CD4-positive, alpha-beta T cell treated with Interleukin-4 for 1 hour (primary cell): ENCODE data around the gene CFLAR.
"Not testable (repeated sequence)": the region's sequence is repeated elsewhere in the genome, so short reads cannot be mapped to it uniquely, and the experiment has no call there.

Experiments used
- DNase-seq, 2 donors: peaks; one replicate each; pipeline ENCODE4 v3.0.0-alpha.2; 2020 to 2022

Gene CFLAR

GRCh38 chr2:201118961-201119854, 3.2 kb downstream of the CFLAR start:
- peak; percentile 28 to 56 for DNase-seq

GRCh38 chr2:201122276-201122675, 6.3 kb downstream of the CFLAR start:
- DNase-seq: no peak

- DNase-seq: peak; percentile 46 to 77
Measured at GRCh38 chr2:201126308-201127151, 10.6 kb downstream of the CFLAR start.

GRCh38 chr2:201127152-201127511, 11.2 kb downstream of the CFLAR start:
- DNase-seq: no peak

GRCh38 chr2:201127570-201127969, 11.6 kb downstream of the CFLAR start:
- DNase-seq: peak; percentile 38 to 60

- no peak for DNase-seq
Measured at GRCh38 chr2:201128033-201128432, 12.1 kb downstream of the CFLAR start.

GRCh38 chr2:201128933-201129505, 13.1 kb downstream of the CFLAR start:
- DNase-seq: peak; percentile 59 to 70

GRCh38 chr2:201130524-201131186, 14.7 kb downstream of the CFLAR start:
- DNase-seq: peak; percentile 39 to 76

GRCh38 chr2:201132518-201132917, 16.6 kb downstream of the CFLAR start:
- DNase-seq: peak in 1 of 2 donors; percentile 41

- DNase-seq: no peak
Measured at GRCh38 chr2:201135386-201135785, 19.4 kb downstream of the CFLAR start.

- DNase-seq: no peak
Measured at GRCh38 chr2:201136889-201137321, 20.9 kb downstream of the CFLAR start.

- DNase-seq: no peak
Measured at GRCh38 chr2:201137505-201138400, 21.8 kb downstream of the CFLAR start.

GRCh38 chr2:201138401-201138970, 22.5 kb downstream of the CFLAR start:
- no peak for DNase-seq

- DNase-seq: not testable (repeated sequence)
Measured at GRCh38 chr2:201138986-201139781, 23.2 kb downstream of the CFLAR start.

- DNase-seq: no peak
Measured at GRCh38 chr2:201139836-201140604, 24.1 kb downstream of the CFLAR start.

- no peak for DNase-seq
Measured at GRCh38 chr2:201144101-201145051, 28.4 kb downstream of the CFLAR start.

- DNase-seq: no peak
Measured at GRCh38 chr2:201148434-201148990, 32.5 kb downstream of the CFLAR start.
